CD4-positive, alpha-beta T cell treated with Interleukin-12 subunit alpha and Interleukin-12 subunit beta, for 1 hour (primary cell): Measurements from ENCODE around the gene DIP2C.

Source experiments
- DNase-seq: peaks from one replicate; pipeline ENCODE4 v3.0.0-alpha.2; 2020

The DIP2C gene

DNA sequence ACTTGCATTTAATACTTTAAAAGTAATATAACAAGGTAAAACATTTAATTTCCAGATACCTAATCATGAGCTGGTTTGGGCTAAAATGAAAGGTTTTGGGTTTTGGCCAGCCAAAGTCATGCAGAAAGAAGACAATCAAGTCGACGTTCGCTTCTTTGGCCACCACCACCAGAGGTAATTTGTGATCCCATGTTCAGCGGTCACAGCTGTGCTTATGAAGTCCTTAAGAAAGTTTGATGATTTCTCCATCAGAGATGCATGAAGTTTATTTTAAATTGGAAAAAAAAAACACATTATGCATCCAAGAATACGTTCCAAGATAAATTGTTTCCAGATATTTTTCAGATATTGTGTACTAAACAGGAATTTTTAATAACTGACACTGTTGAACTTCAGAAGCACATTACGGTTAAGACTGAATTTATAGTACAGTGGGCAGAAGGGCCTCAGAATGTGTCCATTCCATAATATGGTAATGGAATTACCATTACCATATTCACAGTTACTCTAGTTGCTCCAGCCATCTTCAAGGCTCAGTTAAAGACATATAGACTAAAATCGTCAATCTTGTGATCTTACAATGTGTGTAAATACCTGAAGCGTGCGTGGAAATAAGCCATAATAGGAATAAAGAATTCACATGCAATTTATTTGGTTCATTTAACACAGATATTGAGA lies 447.4 kb downstream of the DIP2C start:
- DNase-seq: no peak

DNA sequence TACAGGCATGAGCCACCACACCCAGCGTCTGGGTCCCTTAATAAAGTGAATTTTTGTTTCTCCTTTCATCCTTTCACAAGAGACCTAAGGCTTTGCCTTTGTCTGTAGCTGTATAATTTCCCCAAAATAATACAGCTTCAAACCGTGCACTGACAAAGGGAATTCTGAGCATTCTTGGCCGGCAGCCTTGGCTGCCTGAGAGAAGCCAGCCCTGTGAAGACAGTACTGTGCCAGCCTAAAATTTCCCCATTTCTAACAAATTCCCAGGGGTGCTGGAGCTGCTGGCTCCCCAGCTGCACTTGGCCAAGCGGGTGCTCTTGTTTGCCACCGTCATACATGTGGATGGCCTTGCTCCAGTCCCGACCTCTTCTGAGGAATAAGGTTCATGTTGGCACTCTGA lies 448.0 kb downstream of the DIP2C start:
- no peak for DNase-seq

DNA sequence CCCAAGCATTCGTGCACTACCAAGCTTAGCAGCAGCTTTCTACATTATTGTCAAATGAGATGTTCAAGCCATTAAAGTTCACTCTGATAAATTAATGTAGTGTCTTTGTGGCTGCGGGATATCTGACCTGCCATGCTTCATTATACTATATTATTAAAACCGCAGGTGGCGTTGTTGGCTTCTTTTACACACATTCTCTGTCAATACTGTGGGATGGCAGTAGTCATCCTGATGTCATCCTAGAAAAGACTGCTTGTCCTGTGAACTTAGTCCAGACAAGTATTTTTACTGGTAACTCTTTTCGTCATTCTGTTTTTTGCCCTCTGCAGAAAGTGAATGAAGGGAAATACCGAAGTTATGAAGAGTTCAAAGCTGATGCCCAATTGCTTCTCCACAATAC lies 450.4 kb downstream of the DIP2C start:
- no peak for DNase-seq

DNA sequence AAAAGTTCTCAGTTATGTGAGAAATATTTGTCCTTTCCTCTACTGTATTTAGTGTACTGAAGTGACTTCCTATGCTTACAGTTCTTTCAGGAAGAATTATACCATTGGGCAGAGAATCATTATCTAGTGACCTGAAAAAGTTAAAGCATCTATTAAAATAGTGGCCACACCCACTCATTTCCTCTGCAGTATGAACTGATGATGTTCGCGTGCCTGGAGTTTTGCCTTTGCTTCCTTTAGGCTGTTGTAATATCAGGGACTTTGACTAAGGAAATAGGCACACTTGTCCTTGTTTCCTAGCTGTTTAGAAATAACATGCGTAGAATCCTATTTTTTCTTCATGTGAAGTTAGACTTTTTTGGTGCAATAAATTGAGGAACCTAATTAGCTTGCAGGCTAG lies 453.6 kb downstream of the DIP2C start:
- DNase-seq: no peak

DNA sequence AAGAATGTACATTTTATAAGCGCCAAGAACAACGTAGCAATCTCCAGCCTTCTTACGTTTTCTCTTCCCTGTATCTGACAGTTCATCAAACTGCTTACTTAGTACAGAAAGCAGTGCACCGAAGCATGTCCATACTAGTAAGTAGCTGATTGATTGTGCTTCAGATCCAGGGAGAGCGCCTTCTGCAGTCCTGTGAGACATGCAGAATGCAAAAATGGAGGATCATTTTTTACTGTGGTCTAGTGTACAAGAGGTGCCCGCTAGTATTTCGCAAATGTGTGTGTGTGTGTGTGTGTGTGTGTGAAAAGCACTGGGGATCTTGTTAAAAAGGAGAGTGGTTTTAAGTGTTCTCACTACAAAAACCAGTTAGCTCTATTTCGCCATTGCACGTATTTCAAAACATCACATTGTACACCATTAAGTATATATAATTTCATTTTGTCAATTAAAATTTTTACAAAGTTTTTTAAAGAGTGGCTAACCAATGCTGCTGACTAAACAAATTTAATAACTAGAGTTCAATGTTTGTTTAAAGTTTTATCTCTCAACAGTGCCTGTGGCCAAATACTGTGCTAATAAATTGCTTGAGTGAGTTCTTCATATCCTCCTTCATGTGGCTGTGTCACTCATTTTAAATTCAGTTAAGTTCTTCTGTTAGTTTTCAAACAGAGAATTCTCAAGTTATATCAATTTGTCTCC lies 454.6 kb downstream of the DIP2C start:
- no peak for DNase-seq

DNA sequence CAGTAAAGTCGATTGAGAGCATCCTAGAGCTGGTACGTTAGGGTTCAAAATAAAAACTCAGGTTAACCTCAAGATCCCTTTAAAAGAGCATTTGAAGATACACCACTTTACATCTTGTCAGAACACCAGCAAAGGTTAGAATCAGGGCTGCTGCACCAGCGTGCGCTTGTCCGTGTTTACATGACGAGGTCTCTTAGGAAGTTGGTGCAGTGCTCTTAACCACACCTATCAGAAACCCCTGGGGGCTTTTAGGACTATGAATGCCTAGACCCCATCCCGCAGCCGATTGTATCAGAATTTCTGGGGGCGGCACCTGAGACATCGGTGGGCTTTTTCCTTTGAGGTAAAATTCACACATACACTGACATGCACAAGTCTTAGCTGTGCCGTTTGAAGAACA lies 456.6 kb downstream of the DIP2C start:
- DNase-seq: no peak

DNA sequence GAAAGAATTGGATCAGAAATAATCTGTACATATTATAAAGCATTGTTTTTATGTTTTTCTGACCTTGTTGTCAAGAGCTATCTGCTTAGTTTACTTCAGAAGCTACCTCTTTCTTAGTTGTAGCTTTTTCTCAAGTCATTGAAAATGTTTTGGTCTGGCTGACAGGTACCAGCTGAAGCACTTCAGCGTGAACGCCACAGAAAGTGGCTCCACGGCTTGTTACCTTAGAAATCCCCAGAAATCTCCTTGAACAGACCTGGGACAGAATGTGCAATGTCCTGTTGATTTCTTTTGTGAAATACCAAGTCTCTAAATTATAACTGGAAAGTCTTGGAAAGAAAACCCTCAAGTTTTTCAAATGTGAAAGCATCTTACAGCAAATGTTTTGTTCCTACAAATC lies 457.4 kb downstream of the DIP2C start:
- DNase-seq: no peak

DNA sequence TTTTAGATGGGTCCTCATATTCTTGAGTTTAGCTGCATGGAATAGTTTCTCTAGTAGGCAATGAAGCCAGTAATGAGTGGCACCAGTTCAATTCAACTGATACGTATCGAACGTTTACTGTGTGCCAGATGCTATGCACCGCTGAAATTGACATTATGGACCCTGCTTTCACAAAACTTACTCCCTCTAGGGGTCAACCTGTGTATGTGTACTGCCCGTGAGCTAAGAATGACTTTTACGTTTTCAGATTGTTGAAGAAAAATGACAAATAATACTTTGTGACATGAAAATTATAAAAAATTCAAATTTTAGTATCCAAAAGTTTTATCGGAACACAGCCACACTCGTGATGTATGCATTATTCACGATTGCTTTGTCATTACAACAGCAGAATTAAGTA lies 458.7 kb downstream of the DIP2C start:
- DNase-seq: no peak

DNA sequence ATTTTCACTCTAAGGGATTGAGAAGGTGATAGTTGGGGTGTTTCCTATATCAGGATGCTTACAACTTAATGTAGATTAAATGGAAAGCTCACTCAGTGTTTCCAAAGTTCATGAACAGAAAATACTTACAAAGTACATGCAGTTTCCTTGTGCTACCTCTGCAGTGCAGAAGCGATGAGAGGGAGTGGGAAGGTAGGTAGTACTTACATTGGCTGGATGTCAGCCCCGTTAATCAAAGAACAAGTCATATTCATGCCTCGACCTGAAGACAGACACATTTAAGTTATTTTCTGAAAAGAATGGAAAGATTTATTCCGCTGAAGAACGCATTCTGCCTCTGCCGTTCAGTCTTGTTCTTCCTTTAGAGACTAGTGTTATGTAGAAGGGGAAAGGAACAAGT lies 461.1 kb downstream of the DIP2C start:
- DNase-seq: no peak

DNA sequence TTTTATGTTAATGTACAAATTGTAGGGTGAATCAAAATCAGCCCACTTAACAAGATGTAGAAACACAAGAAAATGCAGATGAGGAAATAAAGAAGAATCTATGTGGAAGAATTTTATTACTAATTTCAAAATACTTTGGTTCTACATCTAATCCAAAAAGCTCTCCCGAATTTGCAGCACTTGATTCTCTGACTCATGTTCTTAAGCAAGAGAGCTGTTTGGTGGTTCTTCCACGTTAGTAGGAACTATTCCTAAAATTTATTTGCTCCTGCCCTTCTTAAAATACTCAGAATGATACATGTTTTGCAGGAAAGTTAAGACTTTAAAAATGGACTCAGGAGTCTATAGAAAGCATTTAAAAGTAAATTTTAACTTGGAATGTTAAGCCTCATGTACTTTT lies 462.5 kb downstream of the DIP2C start:
- no peak for DNase-seq

DNA sequence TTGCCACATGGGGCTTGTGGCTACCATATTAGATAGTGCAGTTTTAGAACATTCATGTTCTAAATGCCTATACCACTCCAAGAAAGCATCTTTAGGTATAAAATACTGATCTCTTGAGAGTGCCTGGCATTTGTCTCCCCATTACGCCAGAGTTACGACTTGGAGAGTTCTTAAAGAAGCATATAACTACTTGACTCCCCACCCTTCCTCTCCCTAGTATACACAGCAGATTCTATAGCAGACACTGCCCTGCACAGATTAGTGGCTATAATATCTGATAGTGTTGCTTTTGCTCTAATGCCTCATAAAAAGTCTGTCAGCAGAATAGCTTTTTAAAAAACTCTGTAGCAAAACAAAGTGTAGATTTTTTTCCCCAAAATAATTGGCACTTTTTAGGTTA lies 463.4 kb downstream of the DIP2C start:
- no peak for DNase-seq

DNA sequence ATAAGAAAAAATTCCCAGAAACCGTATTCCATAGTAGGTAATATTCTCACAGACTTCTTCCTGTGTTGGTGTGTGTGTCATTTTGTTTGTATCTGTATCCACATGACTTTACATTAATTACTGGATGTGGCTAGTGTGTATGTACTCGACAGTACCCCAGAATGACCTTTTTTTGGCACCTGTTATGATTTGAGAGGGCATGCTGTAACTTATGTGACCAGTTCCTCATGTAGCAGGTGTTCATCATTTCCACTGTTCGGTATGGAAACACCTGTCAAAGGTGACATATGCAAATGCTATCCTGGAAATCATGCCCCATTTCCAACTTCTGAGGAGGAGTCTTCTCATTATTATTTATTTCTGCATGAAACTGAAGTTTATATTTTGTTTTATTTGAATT lies 464.9 kb downstream of the DIP2C start:
- DNase-seq: no peak
